Measurements from ENCODE around the gene MBD3L2B.
"Not testable (repeated sequence)": the region's sequence is repeated elsewhere in the genome, so short reads cannot be mapped to it uniquely, and the experiment has no call there.

GRCh38 chr19:7051421-7051820, 30.2 kb upstream of the MBD3L2B start:
- TF ChIP-seq, protein P1, sequence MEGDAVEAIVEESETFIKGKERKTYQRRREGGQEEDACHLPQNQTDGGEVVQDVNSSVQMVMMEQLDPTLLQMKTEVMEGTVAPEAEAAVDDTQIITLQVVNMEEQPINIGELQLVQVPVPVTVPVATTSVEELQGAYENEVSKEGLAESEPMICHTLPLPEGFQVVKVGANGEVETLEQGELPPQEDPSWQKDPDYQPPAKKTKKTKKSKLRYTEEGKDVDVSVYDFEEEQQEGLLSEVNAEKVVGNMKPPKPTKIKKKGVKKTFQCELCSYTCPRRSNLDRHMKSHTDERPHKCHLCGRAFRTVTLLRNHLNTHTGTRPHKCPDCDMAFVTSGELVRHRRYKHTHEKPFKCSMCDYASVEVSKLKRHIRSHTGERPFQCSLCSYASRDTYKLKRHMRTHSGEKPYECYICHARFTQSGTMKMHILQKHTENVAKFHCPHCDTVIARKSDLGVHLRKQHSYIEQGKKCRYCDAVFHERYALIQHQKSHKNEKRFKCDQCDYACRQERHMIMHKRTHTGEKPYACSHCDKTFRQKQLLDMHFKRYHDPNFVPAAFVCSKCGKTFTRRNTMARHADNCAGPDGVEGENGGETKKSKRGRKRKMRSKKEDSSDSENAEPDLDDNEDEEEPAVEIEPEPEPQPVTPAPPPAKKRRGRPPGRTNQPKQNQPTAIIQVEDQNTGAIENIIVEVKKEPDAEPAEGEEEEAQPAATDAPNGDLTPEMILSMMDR (IDR thresholded peaks at IDR 0.05; ENCODE audit: insufficient read depth, low read length) = not testable (repeated sequence)
- TF ChIP-seq SPI1 (IDR thresholded peaks at IDR 0.05; ENCODE audit: borderline replicate concordance, low read depth); POLR2AphosphoS5 (IDR thresholded peaks at IDR 0.05; ENCODE audit: low read depth): not testable (repeated sequence)

All from HL-60 (cell line).